Loucy (cell line): ENCODE results near the gene MPIG6B.

ENCODE experiments used
- H2AFZ ChIP-seq: fragments of 200-600 bp; sonication (generic); 2 replicates; pipeline ENCODE4 v1.6.0; 2016; ENCODE audit warnings: antibody characterized with exemption, mild to moderate bottlenecking, low read length, moderate library complexity
- H3F3A ChIP-seq: fragments of 200-600 bp; 2 replicates; pipeline ENCODE4 v1.6.0; 2016; ENCODE audit warnings: antibody characterized with exemption, low read depth, mild to moderate bottlenecking
- H3K27me3 ChIP-seq: fragments of 200-600 bp; sonication (generic); 2 replicates; pipeline ENCODE4 v1.6.1; 2014; ENCODE audit warnings: low read length, mild to moderate bottlenecking; ENCODE audit not compliant: insufficient read depth, poor library complexity, severe bottlenecking
- H3K36me3 ChIP-seq: fragments of 200-600 bp; sonication (generic); 2 replicates; pipeline ENCODE4 v1.6.1; 2016; ENCODE audit warnings: low read length; ENCODE audit not compliant: insufficient read depth
- H3K4me1 ChIP-seq: fragments of 200-600 bp; sonication (generic); 2 replicates; pipeline ENCODE4 v1.5.1; 2014; ENCODE audit warnings: low read length, mild to moderate bottlenecking; ENCODE audit not compliant: insufficient read depth, poor library complexity, severe bottlenecking
- H3K4me2 ChIP-seq: fragments of 200-600 bp; sonication (generic); 2 replicates; pipeline ENCODE4 v1.6.0; 2014; ENCODE audit warnings: antibody characterized with exemption, low read length, low read depth, mild to moderate bottlenecking; ENCODE audit not compliant: poor library complexity, severe bottlenecking
- H3K4me3 ChIP-seq: fragments of 200-600 bp; sonication (generic); 2 replicates; pipeline ENCODE4 v1.5.1; 2014; ENCODE audit warnings: low read length, mild to moderate bottlenecking, mixed read lengths; ENCODE audit not compliant: poor library complexity, severe bottlenecking
- H3K79me2 ChIP-seq: fragments of 200-600 bp; sonication (generic); 2 replicates; pipeline ENCODE4 v1.6.1; 2014; ENCODE audit warnings: low read length; ENCODE audit not compliant: insufficient read depth
- H3K9ac ChIP-seq: fragments of 200-600 bp; sonication (generic); 2 replicates; pipeline ENCODE4 v1.6.0; 2014; ENCODE audit warnings: mild to moderate bottlenecking, low read depth, low read length, moderate library complexity; ENCODE audit not compliant: poor library complexity, severe bottlenecking
- H3K9me2 ChIP-seq: fragments of 200-600 bp; sonication (generic); replicated peaks from 2 replicates; pipeline ENCODE4 v1.6.1; 2016; ENCODE audit warnings: low read depth, low read length, mixed read lengths
- H3K9me3 ChIP-seq: fragments of 200-600 bp; sonication (generic); 2 replicates; pipeline ENCODE4 v1.6.1; 2014; ENCODE audit warnings: mild to moderate bottlenecking, antibody characterized with exemption, low read length, low read depth; ENCODE audit not compliant: insufficient read depth
- H4K20me1 ChIP-seq: fragments of 200-600 bp; sonication (generic); 2 replicates; pipeline ENCODE4 v1.6.0; 2014; ENCODE audit warnings: antibody characterized with exemption, low read length, mild to moderate bottlenecking; ENCODE audit not compliant: insufficient read depth, poor library complexity, severe bottlenecking
- CTCF ChIP-seq: fragments of 200-600 bp; sonication (generic); conservative IDR thresholded peaks from 2 replicates; pipeline ENCODE4 v1.5.1; 2014; ENCODE audit warnings: mild to moderate bottlenecking, antibody characterized with exemption, low read length
- EZH2phosphoT487 ChIP-seq: fragments of 200-600 bp; IDR thresholded peaks from 2 replicates; pipeline ENCODE4 v1.6.1; 2018; ENCODE audit warnings: antibody characterized with exemption, mild to moderate bottlenecking, moderate library complexity, borderline replicate concordance

The MPIG6B gene

GRCh38 chr6:31677955-31678354 is 45.2 kb upstream of the MPIG6B start:
- no peak overlapping the region for H2AFZ ChIP-seq
- H3K27me3 ChIP-seq: no peaks in the 10 kb centered on the region
- TF ChIP-seq CTCF (no peak), EZH2phosphoT487 (no peak)
- peaks cover 8% of the 10 kb centered on the region for H3K4me1 ChIP-seq
- no peaks in the 10 kb centered on the region for H3K79me2 ChIP-seq
- no peaks in the 10 kb centered on the region for H3K9me3 ChIP-seq
- H3K4me3 ChIP-seq: no peak overlapping the region
- no peaks in the 10 kb centered on the region for H4K20me1 ChIP-seq
- H3F3A ChIP-seq: no peaks in the 10 kb centered on the region
- peaks cover 3% of the 10 kb centered on the region; the same call in 1 of the 2 replicates for H3K36me3 ChIP-seq
- no peaks in the 10 kb centered on the region for H3K9me2 ChIP-seq
- H3K9ac ChIP-seq: no peak overlapping the region
- no peak overlapping the region for H3K4me2 ChIP-seq

GRCh38 chr6:31680226-31681134 is 42.7 kb upstream of the MPIG6B start, which contains the start of gene LY6G5C:
Gene LY6G5C (minus strand): TSS chr6:31681067. CDS start chr6:31680373, 694 bp downstream.
- TF ChIP-seq CTCF (peak; percentile 40; the same call in 1 of the 2 replicates), EZH2phosphoT487 (no peak)
- Histone ChIP-seq H3K4me3 (no peak within 1 kb of the TSS), H2AFZ (no peak within 1 kb of the TSS), H3K9me2 (no peaks in the 10 kb centered on the region), H3K4me1 (peaks cover 8% of the 10 kb centered on the region), H3F3A (no peaks in the 10 kb centered on the region), H4K20me1 (no peaks in the 10 kb centered on the region), H3K36me3 (no peaks in the 10 kb centered on the region), H3K79me2 (no peaks in the 10 kb centered on the region), H3K9ac (no peak within 1 kb of the TSS), H3K27me3 (no peaks in the 10 kb centered on the region), H3K4me2 (no peak within 1 kb of the TSS), H3K9me3 (no peaks in the 10 kb centered on the region)

- Histone ChIP-seq H3K79me2 (no peaks in the 10 kb centered on the region), H3K9ac (no peak overlapping the region), H4K20me1 (no peaks in the 10 kb centered on the region), H3K4me3 (no peak overlapping the region), H3K36me3 (peaks cover 3% of the 10 kb centered on the region; the same call in 1 of the 2 replicates), H3F3A (no peaks in the 10 kb centered on the region), H3K27me3 (no peaks in the 10 kb centered on the region), H3K4me2 (no peak overlapping the region), H2AFZ (no peak overlapping the region), H3K9me2 (no peaks in the 10 kb centered on the region), H3K4me1 (peaks cover 8% of the 10 kb centered on the region), H3K9me3 (no peaks in the 10 kb centered on the region)
- TF ChIP-seq EZH2phosphoT487 (no peak), CTCF (no peak)
These were observed 42.0 kb upstream of the MPIG6B start for GRCh38 chr6:31681135-31681671.
